MM.1S (cell line): ENCODE data around the gene HEATR1.

Source experiments
- CTCF ChIP-seq: fragments of 300-600 bp; sonication (generic); IDR thresholded peaks from 2 replicates; pipeline ENCODE4 v1.5.1; 2016; ENCODE audit warnings: antibody characterized with exemption, low read length, mixed read lengths
- EZH2 ChIP-seq: fragments of 300-600 bp; sonication (generic); optimal IDR thresholded peaks from 2 replicates; pipeline ENCODE3; 2017; ENCODE audit warnings: low read depth, mild to moderate bottlenecking, antibody characterized with exemption, low read length, mixed read lengths
- EZH2phosphoT487 ChIP-seq: fragments of 300-600 bp; sonication (generic); IDR thresholded peaks from 2 replicates; pipeline ENCODE4 v1.6.1; 2018; ENCODE audit warnings: antibody characterized with exemption, low read length

GRCh38 chr1:236502972-236503639 lies 101.2 kb downstream of the HEATR1 start:
- TF ChIP-seq CTCF (no peak), EZH2phosphoT487 (no peak), EZH2 (no peak)
